ES-I3 (cell line): Measurements from ENCODE around the gene DIP2C.

Source experiments
- H3K36me3 ChIP-seq: 2 replicates; pipeline ENCODE4 v1.6.1; 2013; ENCODE audit warnings: mild to moderate bottlenecking, low read length, control low read depth, moderate library complexity; ENCODE audit not compliant: insufficient read depth
- H3K4me1 ChIP-seq: 2 replicates; pipeline ENCODE4 v1.6.1; 2013; ENCODE audit warnings: mild to moderate bottlenecking, control low read depth, low read length; ENCODE audit not compliant: insufficient read depth
- H3K9ac ChIP-seq: 2 replicates; pipeline ENCODE4 v1.6.1; 2013; ENCODE audit warnings: low read depth, mild to moderate bottlenecking, low read length, moderate library complexity
- H3K9me3 ChIP-seq: 2 replicates; pipeline ENCODE4 v1.6.1; 2013; ENCODE audit warnings: mild to moderate bottlenecking, low read length, moderate library complexity; ENCODE audit not compliant: control insufficient read depth, insufficient read depth

DIP2C gene

GRCh38 chr10:289581-289980 is 399.9 kb downstream of the DIP2C start:
- Histone ChIP-seq H3K9ac (no peak overlapping the region), H3K4me1 (no peaks in the 10 kb centered on the region), H3K9me3 (no peaks in the 10 kb centered on the region; the same call in 1 of the 2 replicates), H3K36me3 (no peaks in the 10 kb centered on the region)

- Histone ChIP-seq H3K9ac (no peak overlapping the region), H3K36me3 (no peaks in the 10 kb centered on the region), H3K9me3 (no peaks in the 10 kb centered on the region; the same call in 1 of the 2 replicates), H3K4me1 (no peaks in the 10 kb centered on the region)
Observed at GRCh38 chr10:288316-289200, 400.9 kb downstream of the DIP2C start.

DNA sequence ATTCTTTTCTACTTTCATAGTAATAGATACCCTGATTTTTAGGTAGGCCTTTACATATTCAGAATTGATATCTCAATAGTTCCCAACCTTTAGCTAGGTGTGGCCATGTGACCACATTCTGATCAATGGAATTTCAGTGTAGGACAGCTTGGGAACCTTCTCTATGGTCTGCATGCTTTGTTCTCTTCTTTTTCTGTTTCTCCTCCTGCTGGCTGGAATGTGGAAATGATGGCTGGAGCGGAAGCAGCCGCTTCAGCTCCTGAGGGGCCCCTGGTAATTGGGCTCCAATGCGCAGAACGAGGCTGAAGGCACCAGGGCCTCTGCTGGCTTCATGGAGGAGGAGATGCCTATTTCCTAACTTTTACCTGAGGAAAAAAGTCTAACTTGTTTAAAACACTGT is 401.7 kb downstream of the DIP2C start:
- Histone ChIP-seq H3K9me3 (no peaks in the 10 kb centered on the region; the same call in 1 of the 2 replicates), H3K36me3 (no peaks in the 10 kb centered on the region), H3K9ac (no peak overlapping the region), H3K4me1 (no peaks in the 10 kb centered on the region)

GRCh38 chr10:287026-287709 is 402.3 kb downstream of the DIP2C start:
- Histone ChIP-seq H3K9ac (no peak overlapping the region), H3K9me3 (no peaks in the 10 kb centered on the region; the same call in 1 of the 2 replicates), H3K4me1 (no peaks in the 10 kb centered on the region), H3K36me3 (no peaks in the 10 kb centered on the region)

DNA sequence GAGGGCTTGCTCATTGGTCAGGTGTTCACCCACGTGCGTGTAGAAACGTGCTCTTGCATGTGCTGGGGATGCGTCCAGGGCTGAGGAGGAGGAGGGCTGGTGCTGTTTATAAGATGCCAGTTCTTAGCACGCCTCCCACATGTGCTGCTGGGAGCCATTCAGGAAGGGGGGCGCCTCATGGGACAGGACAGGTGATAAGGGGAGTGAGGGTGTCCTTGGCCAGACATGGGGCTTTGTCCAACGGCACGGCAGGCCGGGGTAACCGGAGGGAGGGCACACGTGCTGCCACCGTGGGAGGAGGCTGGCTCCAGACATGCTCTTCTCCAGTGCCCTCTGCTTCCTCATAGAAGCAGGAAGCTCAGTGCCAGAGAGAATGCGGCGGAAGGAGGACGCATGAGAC is 404.3 kb downstream of the DIP2C start:
- Histone ChIP-seq H3K9ac (no peak overlapping the region), H3K9me3 (no peaks in the 10 kb centered on the region; the same call in 1 of the 2 replicates), H3K36me3 (no peaks in the 10 kb centered on the region), H3K4me1 (no peaks in the 10 kb centered on the region)

DNA sequence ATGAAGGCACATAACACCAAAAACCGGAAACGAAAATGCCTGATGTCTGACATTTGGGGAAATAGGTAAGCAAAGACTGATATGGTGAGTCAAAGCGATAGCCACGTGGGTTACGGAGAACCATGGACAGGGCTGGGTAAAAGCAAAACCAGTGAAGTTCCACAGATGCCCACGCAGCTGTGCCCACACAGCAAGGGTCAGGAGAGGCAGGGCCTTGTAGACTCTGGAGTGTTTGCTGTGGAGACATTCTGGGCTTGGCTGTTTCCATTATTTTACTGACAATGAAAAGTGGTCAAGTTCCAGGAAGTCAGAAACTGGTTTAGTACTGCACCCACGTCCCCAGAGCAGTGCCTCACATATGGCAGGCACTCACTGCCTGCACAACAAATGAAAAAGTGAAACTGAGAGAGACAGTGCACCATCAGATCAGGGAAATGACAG is 405.5 kb downstream of the DIP2C start:
- no peak overlapping the region for H3K9ac ChIP-seq
- no peaks in the 10 kb centered on the region; the same call in 1 of the 2 replicates for H3K9me3 ChIP-seq
- H3K4me1 ChIP-seq, result no peaks in the 10 kb centered on the region
- no peaks in the 10 kb centered on the region for H3K36me3 ChIP-seq

- Histone ChIP-seq H3K4me1 (no peaks in the 10 kb centered on the region), H3K9ac (no peak overlapping the region), H3K36me3 (no peaks in the 10 kb centered on the region), H3K9me3 (no peaks in the 10 kb centered on the region)
Observed at GRCh38 chr10:283140-283479, 406.4 kb downstream of the DIP2C start.

DNA sequence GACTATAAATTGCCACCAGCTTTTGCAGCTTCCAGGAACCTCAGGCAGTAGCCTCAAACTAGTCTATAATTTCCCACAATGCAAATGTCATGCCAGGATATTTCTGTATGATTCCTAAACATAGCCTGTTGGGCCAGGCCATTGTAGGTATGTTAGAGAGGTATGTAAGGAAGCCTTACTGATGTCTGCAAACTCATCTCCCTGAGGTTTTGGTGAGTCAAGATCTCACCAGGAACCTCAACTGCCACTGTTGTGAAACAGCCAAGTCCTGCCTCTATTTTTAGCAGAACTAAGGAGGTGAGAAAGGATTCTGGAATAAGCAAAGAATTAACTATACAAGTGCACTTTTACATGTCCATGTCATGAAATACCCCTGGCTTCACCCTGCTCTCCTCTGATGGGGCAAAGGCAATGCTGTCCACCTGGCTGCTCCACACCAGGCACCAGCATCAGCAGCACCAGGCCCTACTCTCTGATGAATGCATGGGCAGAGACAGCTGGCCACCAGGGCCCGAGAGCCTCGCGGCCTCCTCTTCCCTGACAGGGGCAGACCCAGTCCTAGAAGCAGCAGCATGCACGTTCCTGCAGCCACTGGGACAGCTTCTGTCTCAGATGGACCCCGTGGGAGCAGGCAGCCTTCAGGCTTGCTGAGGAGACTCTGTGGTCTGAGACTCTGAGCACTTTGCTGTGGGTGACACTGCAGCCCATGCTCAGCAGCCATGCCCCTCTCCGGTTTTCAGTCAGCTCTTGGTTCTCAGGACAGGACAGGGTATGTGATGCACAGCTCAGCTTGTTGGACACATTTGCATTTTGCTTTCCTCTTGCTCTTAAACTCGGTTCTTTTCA is 407.0 kb downstream of the DIP2C start:
- Histone ChIP-seq H3K36me3 (no peaks in the 10 kb centered on the region), H3K4me1 (no peaks in the 10 kb centered on the region), H3K9me3 (no peaks in the 10 kb centered on the region), H3K9ac (no peak overlapping the region)

DNA sequence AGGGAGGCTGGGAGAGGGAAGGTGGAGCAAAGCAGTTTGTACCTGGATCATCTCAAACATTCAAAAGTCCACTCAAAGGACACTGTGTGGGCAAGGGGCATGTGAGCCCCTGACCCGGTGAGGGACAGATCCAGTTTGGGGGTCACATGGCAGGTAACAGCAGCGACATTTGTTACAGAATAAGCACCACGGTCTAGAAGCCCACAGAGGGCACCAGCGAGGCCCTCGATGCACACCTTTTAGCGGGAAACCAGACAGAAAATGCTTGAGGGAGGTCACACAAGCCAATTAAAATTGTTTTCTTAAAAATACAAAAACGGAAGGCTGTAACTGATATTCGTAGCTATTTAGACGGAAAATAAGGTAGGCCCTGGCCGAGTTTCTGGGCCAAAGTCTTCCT is 409.8 kb downstream of the DIP2C start:
- no peaks in the 10 kb centered on the region for H3K9me3 ChIP-seq
- no peak overlapping the region for H3K9ac ChIP-seq
- no peaks in the 10 kb centered on the region for H3K4me1 ChIP-seq
- H3K36me3 ChIP-seq, result no peaks in the 10 kb centered on the region

- no peaks in the 10 kb centered on the region for H3K9me3 ChIP-seq
- no peaks in the 10 kb centered on the region for H3K4me1 ChIP-seq
- H3K36me3 ChIP-seq, result no peaks in the 10 kb centered on the region
- H3K9ac ChIP-seq, result no peak overlapping the region
Observed at GRCh38 chr10:279232-279631, 410.2 kb downstream of the DIP2C start.

GRCh38 chr10:278707-279106 is 410.8 kb downstream of the DIP2C start:
- H3K9me3 ChIP-seq, result no peaks in the 10 kb centered on the region
- no peaks in the 10 kb centered on the region for H3K4me1 ChIP-seq
- no peak overlapping the region for H3K9ac ChIP-seq
- H3K36me3 ChIP-seq, result no peaks in the 10 kb centered on the region

GRCh38 chr10:277963-278362 is 411.5 kb downstream of the DIP2C start:
- no peaks in the 10 kb centered on the region for H3K36me3 ChIP-seq
- no peaks in the 10 kb centered on the region for H3K9me3 ChIP-seq
- no peak overlapping the region for H3K9ac ChIP-seq
- H3K4me1 ChIP-seq, result no peaks in the 10 kb centered on the region

GRCh38 chr10:275680-276079 is 413.8 kb downstream of the DIP2C start:
- H3K36me3 ChIP-seq, result no peaks in the 10 kb centered on the region
- no peak overlapping the region for H3K9ac ChIP-seq
- no peaks in the 10 kb centered on the region for H3K4me1 ChIP-seq
- no peaks in the 10 kb centered on the region for H3K9me3 ChIP-seq

DNA sequence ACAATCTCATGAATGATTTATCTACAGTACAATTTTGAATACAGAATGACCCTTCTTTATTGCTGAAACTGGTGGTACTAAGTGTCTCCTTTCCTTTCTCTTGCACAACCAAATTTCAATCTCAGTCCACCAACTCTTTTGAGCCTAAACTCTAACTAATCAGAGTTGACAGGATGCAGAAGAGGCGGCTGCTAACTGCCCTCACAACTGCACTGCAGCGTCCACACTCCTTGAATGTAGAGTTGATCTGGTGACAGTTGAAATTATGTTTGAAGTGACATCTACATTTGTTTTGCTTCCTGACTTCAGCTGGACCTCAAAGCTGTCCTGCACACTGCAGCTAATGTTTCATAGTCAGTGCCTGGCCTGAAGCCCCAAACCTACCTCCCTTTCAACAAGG is 414.6 kb downstream of the DIP2C start:
- H3K4me1 ChIP-seq, result no peaks in the 10 kb centered on the region; the same call in 1 of the 2 replicates
- H3K36me3 ChIP-seq, result no peaks in the 10 kb centered on the region
- no peaks in the 10 kb centered on the region for H3K9me3 ChIP-seq
- H3K9ac ChIP-seq, result no peak overlapping the region
